ENCODE results near the gene SOCS7.

SOCS7 gene

GRCh38 chr17:38369124-38369886 lies 17.7 kb downstream of the SOCS7 start:
- no peak for DNase-seq

DNA sequence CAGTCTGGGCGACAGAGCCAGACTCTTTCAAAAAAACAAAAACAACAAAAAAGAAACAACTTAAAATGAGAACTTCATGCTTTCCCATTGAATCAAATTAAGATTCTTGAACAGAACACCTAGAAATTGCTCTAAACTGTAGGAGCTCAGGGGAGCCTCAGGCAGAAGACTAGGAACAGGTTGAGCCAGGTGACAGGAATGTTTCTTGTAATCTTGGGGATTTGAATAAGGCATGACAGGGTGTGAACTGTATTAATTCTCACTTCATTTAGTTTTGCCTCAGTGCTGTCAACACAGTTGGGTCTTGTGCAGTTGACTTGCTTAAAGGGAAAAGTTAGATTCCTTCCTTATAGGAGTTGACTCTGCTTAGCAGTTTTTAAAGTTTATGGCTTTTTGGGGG lies 27.8 kb downstream of the SOCS7 start:
- DNase-seq: no peak

GRCh38 chr17:38395090-38395489 lies 43.4 kb downstream of the SOCS7 start:
- DNase-seq: no peak

DNA sequence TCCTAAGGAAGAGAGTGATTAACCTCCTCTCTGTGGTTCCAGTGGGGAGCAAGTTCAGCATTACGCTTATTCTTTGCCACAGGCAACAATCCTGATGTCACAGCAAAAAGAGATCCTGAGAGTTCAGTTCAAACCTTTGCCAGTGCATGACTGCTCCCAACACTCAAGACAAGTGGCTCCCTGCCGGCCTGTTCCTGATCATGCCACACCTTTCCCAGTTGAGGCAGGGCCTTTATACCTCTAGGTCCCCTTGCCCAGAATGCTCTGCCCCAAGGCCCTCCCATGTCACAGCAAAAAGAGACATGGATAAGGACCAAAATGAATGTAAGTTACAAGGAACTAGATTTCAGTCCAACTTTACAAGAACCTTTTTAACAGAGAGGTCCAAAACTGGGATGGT lies 45.6 kb downstream of the SOCS7 start:
- no peak for DNase-seq

- no peak for DNase-seq
Measured at GRCh38 chr17:38400286-38400685, 48.6 kb downstream of the SOCS7 start.

GRCh38 chr17:38401459-38401858 lies 49.8 kb downstream of the SOCS7 start:
- no peak for DNase-seq

- DNase-seq: no peak
Measured at GRCh38 chr17:38402897-38403296, 51.3 kb downstream of the SOCS7 start.

DNA sequence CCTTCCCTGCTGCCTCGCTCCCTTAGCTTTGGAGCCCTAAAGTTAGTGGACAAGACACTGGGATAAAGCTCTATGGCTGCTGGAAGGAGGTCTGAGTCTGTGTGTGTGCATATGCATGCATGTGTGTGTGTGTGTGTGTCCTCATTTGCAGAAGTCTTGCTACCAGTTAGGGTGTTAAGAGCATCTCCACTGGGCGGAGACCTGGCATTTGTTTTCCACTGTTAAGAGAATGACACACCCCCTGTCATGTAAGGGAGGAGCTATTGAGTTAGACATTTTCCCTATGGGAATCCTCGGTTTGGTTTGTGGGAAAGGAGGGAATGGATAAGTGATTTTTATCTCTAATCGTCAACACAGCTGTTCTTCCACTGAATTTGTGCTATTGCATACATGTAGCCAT lies 51.8 kb downstream of the SOCS7 start:
- DNase-seq: no peak

GRCh38 chr17:38404174-38404943 lies 52.7 kb downstream of the SOCS7 start:
- no peak for DNase-seq

GRCh38 chr17:38405654-38406053 lies 54.0 kb downstream of the SOCS7 start:
- no peak for DNase-seq

DNA sequence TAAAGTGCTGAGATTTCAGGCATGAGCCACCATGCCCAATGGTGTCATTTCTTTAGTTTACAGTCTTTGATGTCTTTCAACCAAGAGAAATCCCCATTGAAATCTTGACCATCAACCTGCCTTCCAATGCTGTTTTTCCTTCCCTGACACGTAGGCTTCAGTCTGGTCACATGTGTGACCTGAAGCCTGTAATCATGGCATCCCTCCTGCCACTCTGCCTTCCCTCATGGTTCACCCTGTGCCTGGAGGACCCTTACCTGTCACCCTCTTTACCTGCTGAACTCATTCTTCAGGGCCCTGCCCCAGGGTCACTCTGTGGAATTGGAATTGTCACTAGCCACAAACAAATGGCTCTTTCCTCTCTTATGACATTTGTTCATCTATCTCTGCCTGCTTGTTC lies 58.6 kb downstream of the SOCS7 start:
- DNase-seq: no peak

- DNase-seq: no peak
Measured at GRCh38 chr17:38415250-38416194, 63.9 kb downstream of the SOCS7 start.

DNA sequence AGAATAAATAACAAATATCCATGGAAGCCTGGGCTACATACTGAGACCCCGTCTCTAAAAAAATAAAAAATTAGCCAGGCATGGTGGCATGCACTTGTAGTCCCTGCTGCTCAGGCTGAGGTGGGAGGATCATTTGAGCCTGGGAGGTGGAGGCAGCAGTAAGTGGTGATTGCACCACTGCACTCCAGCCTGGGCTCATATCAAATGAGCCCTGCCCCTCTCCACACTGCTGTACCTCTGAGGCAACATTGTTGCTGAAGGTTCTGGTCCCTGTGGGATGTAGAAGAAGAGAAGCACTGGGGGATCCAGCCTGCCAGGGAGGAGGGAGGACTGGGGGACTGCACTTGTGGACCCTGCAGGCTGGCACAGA lies 65.2 kb downstream of the SOCS7 start:
- DNase-seq: no peak

GRCh38 chr17:38417210-38417951 lies 65.7 kb downstream of the SOCS7 start:
- no peak for DNase-seq

- DNase-seq: no peak
Measured at GRCh38 chr17:38418062-38418692, 66.5 kb downstream of the SOCS7 start.

GRCh38 chr17:38418693-38419507 lies 67.3 kb downstream of the SOCS7 start:
- DNase-seq: no peak

- no peak for DNase-seq
Measured at GRCh38 chr17:38419508-38419981, 67.9 kb downstream of the SOCS7 start.

- no peak for DNase-seq
Measured at GRCh38 chr17:38420518-38420917, 68.9 kb downstream of the SOCS7 start.

- no peak for DNase-seq
Measured at GRCh38 chr17:38421171-38421841, 69.7 kb downstream of the SOCS7 start.

Measured in activated CD4-positive, CD25-positive, alpha-beta regulatory T cell treated with anti-CD3 and anti-CD28 coated beads, Interleukin-2, amount 50 U/mL, for 72 hours (primary cell).